PC-3 (cell line): ENCODE measurements around the gene SF1. TPM values are rescaled to one million over a fixed set of nuclear protein-coding genes. Genes with fewer than 3 reads are reported as not detected.

Experiments used
- ATAC-seq: fragments of 200-7000 bp; cut with Tn5 transposase; 2 replicates; pipeline ENCODE4 v1.9.1; 2020; ENCODE audit warnings: mild to moderate bottlenecking, moderate library complexity
- BruUV-seq: library from RNA; stranded (reverse); fragments of 400-500 nt; replicated peaks from 2 replicates; lab custom pipeline; 2021; lab: Mats Ljungman, UMichigan
- CTCF ChIA-PET: fragments of 300-600 bp; sonication (Branson Sonifier 250); formaldehyde crosslinking; loops from one replicate; lab custom pipeline; 2022; ENCODE audit warnings: antibody characterized with exemption; lab: Charles Lee
- POLR2A ChIA-PET: fragments of 300-600 bp; sonication (Branson Sonifier 250); formaldehyde crosslinking; loops from one replicate; lab custom pipeline; 2022; ENCODE audit warnings: antibody characterized with exemption; ENCODE audit not compliant: unreplicated experiment; lab: Charles Lee
- DNase-seq: peaks from one replicate; pipeline ENCODE4 v3.0.0-alpha.2; 2015
- H2AFZ ChIP-seq: fragments of 300-600 bp; sonication (generic); 2 replicates; pipeline ENCODE4 v1.6.0; 2016; ENCODE audit warnings: antibody characterized with exemption, low read length
- H3F3A ChIP-seq: fragments of 300-600 bp; sonication (generic); one replicate; pipeline ENCODE4 v1.6.0; 2017; ENCODE audit warnings: antibody characterized with exemption, low read length, control low read depth, mild to moderate bottlenecking; ENCODE audit not compliant: unreplicated experiment
- H3K27ac ChIP-seq: fragments of 300-600 bp; sonication (generic); 2 replicates; pipeline ENCODE4 v1.5.1; 2016; ENCODE audit warnings: mild to moderate bottlenecking, low read length
- H3K27me3 ChIP-seq: fragments of 300-600 bp; sonication (generic); 2 replicates; pipeline ENCODE4 v1.6.1; 2016; ENCODE audit warnings: low read length, mixed read lengths
- H3K36me3 ChIP-seq: fragments of 300-600 bp; sonication (generic); 2 replicates; pipeline ENCODE4 v1.6.1; 2016; ENCODE audit warnings: low read depth, mixed run types, low read length, mixed read lengths
- H3K4me1 ChIP-seq: fragments of 300-600 bp; sonication (generic); 2 replicates; pipeline ENCODE4 v1.5.1; 2016; ENCODE audit warnings: low read length; ENCODE audit not compliant: insufficient read depth
- H3K4me2 ChIP-seq: fragments of 300-600 bp; sonication (generic); 2 replicates; pipeline ENCODE4 v1.6.0; 2016; ENCODE audit warnings: low read length
- H3K4me3 ChIP-seq: fragments of 300-600 bp; sonication (generic); 2 replicates; pipeline ENCODE4 v1.5.1; 2016; ENCODE audit warnings: mild to moderate bottlenecking, low read length, mixed read lengths
- H3K79me2 ChIP-seq: fragments of 300-600 bp; sonication (generic); 2 replicates; pipeline ENCODE4 v1.6.1; 2017; ENCODE audit warnings: low read length, mixed read lengths
- H3K9ac ChIP-seq: fragments of 300-600 bp; sonication (generic); 2 replicates; pipeline ENCODE4 v1.6.0; 2016; ENCODE audit warnings: mild to moderate bottlenecking, low read length
- H3K9me2 ChIP-seq: fragments of 300-600 bp; sonication (generic); replicated peaks from 2 replicates; pipeline ENCODE4 v1.6.1; 2016; ENCODE audit warnings: mixed run types, low read length, mixed read lengths
- H3K9me3 ChIP-seq: fragments of 300-600 bp; sonication (generic); 2 replicates; pipeline ENCODE4 v1.6.1; 2016; ENCODE audit warnings: low read length, mixed read lengths
- H4K20me1 ChIP-seq: fragments of 300-600 bp; sonication (generic); 2 replicates; pipeline ENCODE4 v1.6.1; 2016; ENCODE audit warnings: low read length, mixed read lengths
- CTCF ChIP-seq: fragments of 300-600 bp; sonication (generic); conservative IDR thresholded peaks from 2 replicates; pipeline ENCODE4 v1.5.1; 2017; ENCODE audit warnings: antibody characterized with exemption, low read depth, mild to moderate bottlenecking, low read length
- EZH2 ChIP-seq: fragments of 300-600 bp; sonication (generic); IDR thresholded peaks from one replicate; pipeline ENCODE4 v1.6.1; 2017; ENCODE audit warnings: antibody characterized with exemption, mild to moderate bottlenecking, low read length; ENCODE audit not compliant: unreplicated experiment
- EZH2phosphoT487 ChIP-seq: fragments of 300-600 bp; sonication (generic); IDR thresholded peaks from 2 replicates; pipeline ENCODE4 v1.6.1; 2018; ENCODE audit warnings: mild to moderate bottlenecking, antibody characterized with exemption, low read length, borderline replicate concordance
- intact Hi-C: fragments of 100-400 bp; cut with micrococcal nuclease; formaldehyde crosslinking; loops from 2 replicates; pipeline ENCODE4 v1.9.0; 2023
- total RNA-seq: library from RNA; depleted of rRNA; stranded (reverse); fragments of >200 nt; gene quantifications from 2 replicates; pipeline ENCODE4 v1.2.3, GENCODE V29; 2014

Gene SF1
- total RNA-seq, 1 experiment from 2014 or later, result 217 TPM

GRCh38 chr11:64717268-64717578 is 61.1 kb downstream of the SF1 start:
- Histone ChIP-seq H3K4me3 (no peak overlapping the region), H4K20me1 (no peaks in the 10 kb centered on the region), H3K9me2 (no peaks in the 10 kb centered on the region), H2AFZ (no peak overlapping the region), H3K4me1 (no peaks in the 10 kb centered on the region), H3K27me3 (peaks cover 75% of the 10 kb centered on the region), H3K79me2 (no peaks in the 10 kb centered on the region), H3K9me3 (no peaks in the 10 kb centered on the region), H3F3A (no peaks in the 10 kb centered on the region), H3K27ac (no peak overlapping the region), H3K4me2 (no peak overlapping the region), H3K9ac (no peak overlapping the region), H3K36me3 (no peaks in the 10 kb centered on the region)
- intact Hi-C loops, result no loop called here
- ATAC-seq, result no peak
- POLR2A ChIA-PET, result no interaction called here
- CTCF ChIA-PET, result no interaction called here
- TF ChIP-seq EZH2 (no peak), EZH2phosphoT487 (no peak), CTCF (no peak)
- no peak for DNase-seq
- BruUV-seq, result no TSS peak

GRCh38 chr11:64716473-64717267 is 61.7 kb downstream of the SF1 start:
- intact Hi-C loops, result no loop called here
- Histone ChIP-seq H3K27me3 (peaks cover 69% of the 10 kb centered on the region), H3K9me3 (no peaks in the 10 kb centered on the region), H4K20me1 (no peaks in the 10 kb centered on the region), H3K27ac (no peak overlapping the region), H3K79me2 (no peaks in the 10 kb centered on the region), H3K36me3 (no peaks in the 10 kb centered on the region), H3K4me1 (no peaks in the 10 kb centered on the region), H2AFZ (no peak overlapping the region), H3F3A (no peaks in the 10 kb centered on the region), H3K9me2 (no peaks in the 10 kb centered on the region), H3K9ac (no peak overlapping the region), H3K4me3 (no peak overlapping the region), H3K4me2 (no peak overlapping the region)
- ATAC-seq, result no peak
- DNase-seq, result no peak
- CTCF ChIA-PET, result no interaction called here
- TF ChIP-seq EZH2 (no peak), CTCF (no peak), EZH2phosphoT487 (no peak)
- POLR2A ChIA-PET, result no interaction called here
- BruUV-seq, result no TSS peak

- ATAC-seq (no peak), DNase-seq (no peak)
- intact Hi-C loops, result no loop called here
- Histone ChIP-seq H3K4me2 (no peak overlapping the region), H3K4me1 (peaks cover 1% of the 10 kb centered on the region; the same call in 1 of the 2 replicates), H3K9me2 (no peaks in the 10 kb centered on the region), H3K9me3 (no peaks in the 10 kb centered on the region), H3K9ac (no peak overlapping the region), H3K27ac (no peak overlapping the region), H3K27me3 (peaks cover 64% of the 10 kb centered on the region), H2AFZ (no peak overlapping the region), H3K79me2 (no peaks in the 10 kb centered on the region), H3F3A (no peaks in the 10 kb centered on the region), H3K36me3 (no peaks in the 10 kb centered on the region), H3K4me3 (no peak overlapping the region), H4K20me1 (no peaks in the 10 kb centered on the region)
- TF ChIP-seq EZH2phosphoT487 (no peak), CTCF (no peak), EZH2 (no peak)
- POLR2A ChIA-PET, result no interaction called here
- no TSS peak for BruUV-seq
- CTCF ChIA-PET, result interaction anchor here (0.7 kb wide), 1 partner anchor 27 kb away, joined by 3 read pairs; no protein-coding TSS in a partner anchor
These were observed 62.4 kb downstream of the SF1 start for GRCh38 chr11:64715756-64716472.
